Activated CD4-positive, alpha-beta T cell treated with anti-CD3 and anti-CD28 coated beads, Interleukin-2, amount 10 ng/mL, durations not matched to agents 7 days and 5 days (primary cell): ENCODE results near the gene TMED4. TPM values are rescaled to one million over a fixed set of nuclear protein-coding genes. Genes with fewer than 3 reads are reported as not detected.

Experiments
- CTCF ChIA-PET: fragments of 350-600 bp; sonication (Branson Sonifier 250); formaldehyde crosslinking; loops from one replicate; lab custom pipeline; 2021; ENCODE audit warnings: antibody characterized with exemption; lab: Charles Lee
- POLR2A ChIA-PET: fragments of 350-600 bp; sonication (Branson Sonifier 250); formaldehyde crosslinking; loops from one replicate; lab custom pipeline; 2021; ENCODE audit warnings: antibody characterized with exemption; lab: Charles Lee
- DNase-seq: peaks from one replicate; pipeline ENCODE4 v3.0.0-alpha.2; 2020
- H3K27ac Mint-ChIP-seq: one replicate; pipeline ENCODE4 v1.8.0; 2021; ENCODE audit warnings: mild to moderate bottlenecking, moderate library complexity, mixed read lengths
- H3K27me3 Mint-ChIP-seq: one replicate; pipeline ENCODE4 v1.8.0; 2021; ENCODE audit warnings: mixed read lengths
- H3K36me3 Mint-ChIP-seq: one replicate; pipeline ENCODE4 v1.8.0; 2021; ENCODE audit warnings: low read depth, mixed read lengths
- H3K4me1 Mint-ChIP-seq: one replicate; pipeline ENCODE4 v1.8.0; 2021; ENCODE audit warnings: mixed read lengths
- H3K4me3 Mint-ChIP-seq: one replicate; pipeline ENCODE4 v1.8.0; 2021; ENCODE audit warnings: mild to moderate bottlenecking, moderate library complexity, mixed read lengths
- H3K9me3 Mint-ChIP-seq: one replicate; pipeline ENCODE4 v1.8.0; 2021; ENCODE audit warnings: mixed read lengths
- total RNA-seq, 2 experiments: library from RNA; stranded (reverse); gene quantifications; one replicate each; pipeline ENCODE4 v1.2.3, GENCODE V29; 2021

The TMED4 gene
- total RNA-seq = 10 to 100 TPM; 78.1 to 78.3 TPM

GRCh38 chr7:44581879-44582603 is at the start of gene TMED4:
Gene TMED4, minus strand, starts transcription at chr7:44582231. Its CDS starts 25 bp downstream, at chr7:44582206.
- DNase-seq = peak; percentile 100
- peak within 1 kb of the TSS; percentile 97 for H3K27ac Mint-ChIP-seq
- H3K36me3 Mint-ChIP-seq = peaks cover 35% of the 10 kb centered on the region
- H3K27me3 Mint-ChIP-seq = peaks cover 6% of the 10 kb centered on the region
- H3K9me3 Mint-ChIP-seq = no peaks in the 10 kb centered on the region
- ChIA-PET CTCF (interaction anchor here (0.6 to 2.4 kb wide), 12 partner anchors 8 to 554 kb away, joined by 3 to 7 read pairs (median 3); partner anchors contain the start of genes DDX56 and OGDH), POLR2A (interaction anchor here (0.5 to 1.1 kb wide), 3 partner anchors 25 to 221 kb away, joined by 3 to 5 read pairs (median 3); partner anchors contain the start of gene OGDH)
- H3K4me1 Mint-ChIP-seq = peaks cover 35% of the 10 kb centered on the region
- H3K4me3 Mint-ChIP-seq = peak within 1 kb of the TSS; percentile 93

- peak overlapping the region; percentile 99 for H3K27ac Mint-ChIP-seq
- H3K4me3 Mint-ChIP-seq = peak overlapping the region; percentile 24
- POLR2A ChIA-PET = no interaction called here
- H3K4me1 Mint-ChIP-seq = peaks cover 81% of the 10 kb centered on the region
- CTCF ChIA-PET = interaction anchor here (0.6 to 2.5 kb wide), 5 partner anchors 8 to 80 kb away, joined by 3 to 8 read pairs (median 3); no protein-coding TSS in a partner anchor
- DNase-seq = peak; percentile 53
- peaks cover 69% of the 10 kb centered on the region for H3K36me3 Mint-ChIP-seq
- no peaks in the 10 kb centered on the region for H3K27me3 Mint-ChIP-seq
- no peaks in the 10 kb centered on the region for H3K9me3 Mint-ChIP-seq
Observed at GRCh38 chr7:44631458-44632115, 49.6 kb upstream of the TMED4 start.

- H3K27ac Mint-ChIP-seq = peak overlapping the region; percentile 99
- no peaks in the 10 kb centered on the region for H3K9me3 Mint-ChIP-seq
- peaks cover 81% of the 10 kb centered on the region for H3K4me1 Mint-ChIP-seq
- peaks cover 69% of the 10 kb centered on the region for H3K36me3 Mint-ChIP-seq
- DNase-seq = no peak
- no peaks in the 10 kb centered on the region for H3K27me3 Mint-ChIP-seq
- H3K4me3 Mint-ChIP-seq = peak overlapping the region; percentile 52
- ChIA-PET CTCF (interaction anchor here (0.6 to 2.5 kb wide), 5 partner anchors 9 to 81 kb away, joined by 3 to 8 read pairs (median 3); no protein-coding TSS in a partner anchor), POLR2A (no interaction called here)
Observed at GRCh38 chr7:44630792-44631457, 48.9 kb upstream of the TMED4 start.

- no peak for DNase-seq
- POLR2A ChIA-PET = no interaction called here
- Mint-ChIP-seq H3K27ac (peak overlapping the region; percentile 99), H3K36me3 (peaks cover 72% of the 10 kb centered on the region), H3K4me1 (peaks cover 81% of the 10 kb centered on the region), H3K4me3 (no peak overlapping the region), H3K9me3 (no peaks in the 10 kb centered on the region), H3K27me3 (no peaks in the 10 kb centered on the region)
- CTCF ChIA-PET = interaction anchor here (0.6 to 2.5 kb wide), 2 partner anchors 9 to 10 kb away, joined by 5 to 8 read pairs; no protein-coding TSS in a partner anchor
Observed at GRCh38 chr7:44629829-44630522, 47.9 kb upstream of the TMED4 start.

GRCh38 chr7:44626620-44627019 is 44.6 kb upstream of the TMED4 start:
- no peak for DNase-seq
- peak overlapping the region; percentile 93 for H3K27ac Mint-ChIP-seq
- H3K4me3 Mint-ChIP-seq = no peak overlapping the region
- H3K36me3 Mint-ChIP-seq = peaks cover 71% of the 10 kb centered on the region
- H3K27me3 Mint-ChIP-seq = no peaks in the 10 kb centered on the region
- ChIA-PET POLR2A (no interaction called here), CTCF (interaction anchor here (0.8 to 4.9 kb wide), 4 partner anchors 8 to 20 kb away, joined by 4 to 20 read pairs (median 4); partner anchors contain the start of gene OGDH)
- peaks cover 81% of the 10 kb centered on the region for H3K4me1 Mint-ChIP-seq
- no peaks in the 10 kb centered on the region for H3K9me3 Mint-ChIP-seq

- POLR2A ChIA-PET = interaction anchor here (1.4 kb wide), 1 partner anchor 12 kb away, joined by 3 read pairs; no protein-coding TSS in a partner anchor
- H3K4me3 Mint-ChIP-seq = no peak overlapping the region
- no peaks in the 10 kb centered on the region for H3K27me3 Mint-ChIP-seq
- no peaks in the 10 kb centered on the region for H3K9me3 Mint-ChIP-seq
- CTCF ChIA-PET = interaction anchor here (0.8 to 4.9 kb wide), 4 partner anchors 9 to 19 kb away, joined by 4 to 20 read pairs (median 4); partner anchors contain the start of gene OGDH
- H3K36me3 Mint-ChIP-seq = peaks cover 69% of the 10 kb centered on the region
- no peak for DNase-seq
- peaks cover 81% of the 10 kb centered on the region for H3K4me1 Mint-ChIP-seq
- peak overlapping the region; percentile 93 for H3K27ac Mint-ChIP-seq
Observed at GRCh38 chr7:44625526-44626471, 43.8 kb upstream of the TMED4 start.

- H3K36me3 Mint-ChIP-seq = peaks cover 68% of the 10 kb centered on the region
- peaks cover 82% of the 10 kb centered on the region for H3K4me1 Mint-ChIP-seq
- POLR2A ChIA-PET = no interaction called here
- no peaks in the 10 kb centered on the region for H3K27me3 Mint-ChIP-seq
- H3K4me3 Mint-ChIP-seq = peak overlapping the region; percentile 25
- peak overlapping the region; percentile 93 for H3K27ac Mint-ChIP-seq
- DNase-seq = no peak
- no peaks in the 10 kb centered on the region for H3K9me3 Mint-ChIP-seq
- CTCF ChIA-PET = interaction anchor here (0.6 to 4.9 kb wide), 5 partner anchors 9 to 223 kb away, joined by 3 to 20 read pairs (median 4); partner anchors contain the start of gene H2AZ2
Observed at GRCh38 chr7:44624318-44624717, 42.3 kb upstream of the TMED4 start.

- H3K4me1 Mint-ChIP-seq = peaks cover 90% of the 10 kb centered on the region
- peak overlapping the region; percentile 30 for H3K4me3 Mint-ChIP-seq
- DNase-seq = peak; percentile 53
- peaks cover 70% of the 10 kb centered on the region for H3K36me3 Mint-ChIP-seq
- no peaks in the 10 kb centered on the region for H3K27me3 Mint-ChIP-seq
- H3K27ac Mint-ChIP-seq = peak overlapping the region; percentile 93
- no peaks in the 10 kb centered on the region for H3K9me3 Mint-ChIP-seq
- CTCF ChIA-PET = interaction anchor here (3.7 kb wide), 1 partner anchor 14 kb away, joined by 43 read pairs; no protein-coding TSS in a partner anchor
- POLR2A ChIA-PET = no interaction called here
Observed at GRCh38 chr7:44622342-44623151, 40.5 kb upstream of the TMED4 start.

- Mint-ChIP-seq H3K27ac (peak overlapping the region; percentile 93), H3K36me3 (peaks cover 69% of the 10 kb centered on the region), H3K27me3 (no peaks in the 10 kb centered on the region), H3K9me3 (no peaks in the 10 kb centered on the region), H3K4me1 (peaks cover 96% of the 10 kb centered on the region), H3K4me3 (no peak overlapping the region)
- CTCF ChIA-PET = interaction anchor here (1.1 to 3.7 kb wide), 4 partner anchors 12 to 39 kb away, joined by 3 to 43 read pairs (median 4); partner anchors contain the start of gene OGDH
- DNase-seq = no peak
- POLR2A ChIA-PET = no interaction called here
Observed at GRCh38 chr7:44621750-44622103, 39.7 kb upstream of the TMED4 start.

GRCh38 chr7:44621034-44621749 is 39.2 kb upstream of the TMED4 start:
- no peaks in the 10 kb centered on the region for H3K9me3 Mint-ChIP-seq
- H3K27ac Mint-ChIP-seq = peak overlapping the region; percentile 38
- CTCF ChIA-PET = interaction anchor here (0.6 to 3.7 kb wide), 8 partner anchors 8 to 204 kb away, joined by 3 to 43 read pairs (median 3); partner anchors contain the start of gene OGDH
- H3K4me3 Mint-ChIP-seq = no peak overlapping the region
- POLR2A ChIA-PET = no interaction called here
- H3K27me3 Mint-ChIP-seq = no peaks in the 10 kb centered on the region
- peaks cover 92% of the 10 kb centered on the region for H3K4me1 Mint-ChIP-seq
- DNase-seq = no peak
- peaks cover 64% of the 10 kb centered on the region for H3K36me3 Mint-ChIP-seq
